Dendritic cell treated with granulocyte-macrophage colony-stimulating factor and Interleukin-4, amounts not matched to agents 40 ng/mL and 50 ng/mL, for 4 days (primary cell): ENCODE measurements around the gene LMO1.

Experiments used
- H3K27ac Mint-ChIP-seq: one replicate; pipeline ENCODE4 v1.8.0; 2022; ENCODE audit warnings: mild to moderate bottlenecking, mixed read lengths
- H3K27me3 Mint-ChIP-seq: one replicate; pipeline ENCODE4 v1.8.0; 2022; ENCODE audit warnings: mild to moderate bottlenecking, mixed read lengths
- H3K36me3 Mint-ChIP-seq: one replicate; pipeline ENCODE4 v1.8.0; 2022; ENCODE audit warnings: low read depth, mixed read lengths
- H3K4me1 Mint-ChIP-seq: one replicate; pipeline ENCODE4 v1.8.0; 2022; ENCODE audit warnings: low read depth, mixed read lengths
- H3K4me3 Mint-ChIP-seq: one replicate; pipeline ENCODE4 v1.8.0; 2022; ENCODE audit warnings: mild to moderate bottlenecking, moderate library complexity, mixed read lengths
- H3K9me3 Mint-ChIP-seq: one replicate; pipeline ENCODE4 v1.8.0; 2022; ENCODE audit warnings: mixed read lengths
- intact Hi-C: fragments of 100-400 bp; cut with micrococcal nuclease; formaldehyde crosslinking; loops from one replicate; pipeline ENCODE4 v1.15.0; 2022

LMO1 gene

DNA sequence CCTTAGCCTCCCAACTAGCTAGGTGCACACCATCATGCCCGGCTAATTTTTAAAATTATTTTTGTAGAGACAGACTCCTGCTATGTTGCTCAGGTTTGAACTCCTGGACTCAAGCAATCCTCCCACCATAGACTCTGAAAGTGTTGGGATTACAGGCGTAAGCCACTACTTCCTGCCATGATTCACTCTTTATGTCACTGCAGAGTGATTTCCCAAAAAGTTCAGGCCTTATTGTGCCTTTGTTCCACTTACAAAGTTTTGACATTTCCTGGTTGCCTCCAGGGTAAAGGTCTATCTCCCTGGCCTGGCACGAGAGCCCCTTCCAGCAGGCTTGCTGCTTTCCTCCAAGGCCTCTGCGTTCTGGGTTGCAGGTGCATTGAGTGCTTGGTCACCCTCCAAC lies 50.3 kb downstream of the LMO1 start:
- Mint-ChIP-seq H3K4me1 (peaks cover 20% of the 10 kb centered on the region), H3K4me3 (no peak overlapping the region), H3K27ac (no peak overlapping the region), H3K27me3 (peaks cover 6% of the 10 kb centered on the region), H3K36me3 (no peaks in the 10 kb centered on the region), H3K9me3 (no peaks in the 10 kb centered on the region)
- intact Hi-C loops, result no loop called here

- intact Hi-C loops, result loop anchor here (1.0 to 5.0 kb wide), 2 partner anchors 17 to 53 kb away; partner anchors contain the start of gene LMO1
- Mint-ChIP-seq H3K27me3 (peaks cover 2% of the 10 kb centered on the region), H3K4me1 (peaks cover 61% of the 10 kb centered on the region), H3K9me3 (no peaks in the 10 kb centered on the region), H3K36me3 (no peaks in the 10 kb centered on the region), H3K27ac (peak overlapping the region; percentile 91), H3K4me3 (no peak overlapping the region)
These were observed 54.4 kb downstream of the LMO1 start for GRCh38 chr11:8209208-8209807.

- peaks cover 70% of the 10 kb centered on the region for H3K4me1 Mint-ChIP-seq
- H3K4me3 Mint-ChIP-seq, result peak overlapping the region; percentile 21
- H3K27me3 Mint-ChIP-seq, result peaks cover 2% of the 10 kb centered on the region
These were observed 56.3 kb downstream of the LMO1 start for GRCh38 chr11:8207080-8208000.

DNA sequence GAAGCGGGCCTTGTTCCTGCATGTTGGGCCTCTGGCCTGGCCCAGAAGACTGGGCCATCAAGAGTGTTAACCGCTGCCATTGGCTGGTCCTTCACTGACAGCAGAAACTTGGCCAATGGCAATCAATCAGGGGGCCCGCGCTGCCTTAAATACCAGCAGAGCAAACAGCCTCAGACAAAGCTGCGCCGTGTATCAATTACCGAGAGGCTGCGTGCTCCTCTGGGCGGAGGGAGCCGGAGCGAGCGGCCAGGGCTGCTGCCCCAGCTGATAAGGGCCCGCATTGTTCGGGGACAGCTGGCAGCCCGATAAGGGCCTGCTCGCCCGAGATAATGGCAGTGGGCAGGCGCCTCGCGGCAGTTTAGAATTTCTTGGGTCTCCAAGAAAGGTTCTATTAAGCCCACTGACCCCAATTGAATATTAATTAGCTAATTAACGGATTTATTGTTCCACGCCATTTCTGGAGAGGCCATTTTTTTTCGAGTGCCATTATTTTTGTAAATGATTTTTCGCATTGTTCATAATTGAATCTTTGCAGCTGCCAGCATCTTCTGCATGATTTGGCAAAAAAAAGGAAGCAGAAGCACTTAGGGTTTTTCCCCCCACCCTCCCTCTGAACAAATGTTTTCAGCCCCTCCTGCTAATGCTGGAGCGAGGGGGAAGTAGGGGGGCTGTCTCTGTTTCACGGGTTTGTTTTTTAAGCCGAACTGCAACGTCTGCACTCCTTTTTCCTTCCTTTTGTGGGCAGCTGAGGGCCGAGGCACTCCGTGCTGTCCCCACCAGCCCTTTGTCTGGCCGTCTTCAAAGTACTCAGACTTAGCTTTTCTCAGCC lies 57.2 kb downstream of the LMO1 start:
- Mint-ChIP-seq H3K4me3 (peak overlapping the region; percentile 21), H3K9me3 (no peaks in the 10 kb centered on the region), H3K27me3 (peaks cover 2% of the 10 kb centered on the region), H3K4me1 (peaks cover 78% of the 10 kb centered on the region), H3K36me3 (no peaks in the 10 kb centered on the region), H3K27ac (peak overlapping the region; percentile 91)
- intact Hi-C loops, result loop anchor here (5.0 kb wide), 1 partner anchor 56 kb away; the partner anchor contains the start of gene LMO1

More at GRCh38 chr11:8207080-8208000, 56.3 kb downstream of the LMO1 start:
- H3K27ac Mint-ChIP-seq, result peak overlapping the region; percentile 91
- intact Hi-C loops, result loop anchor here (5.0 kb wide), 1 partner anchor 55 kb away; the partner anchor contains the start of gene LMO1
- H3K9me3 Mint-ChIP-seq, result no peaks in the 10 kb centered on the region
- no peaks in the 10 kb centered on the region for H3K36me3 Mint-ChIP-seq

DNA sequence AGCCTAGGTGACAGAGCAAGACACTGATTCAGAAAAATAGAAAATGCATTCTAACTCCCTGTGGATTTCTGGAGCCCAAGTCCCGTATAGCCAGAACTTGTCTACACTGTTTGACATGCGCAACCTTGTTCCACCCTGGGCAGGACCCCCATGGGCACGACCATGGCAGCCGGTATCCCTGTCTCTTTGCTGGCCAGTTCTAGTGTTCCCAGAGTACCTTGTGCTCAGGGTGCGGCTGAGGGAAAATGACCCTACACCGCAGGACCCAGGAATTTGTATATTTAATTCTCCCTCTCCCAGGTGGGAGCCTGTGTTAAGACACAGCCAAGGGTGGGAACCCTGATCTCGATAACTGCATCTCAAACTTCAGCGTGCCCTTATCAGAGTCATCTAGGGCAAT lies 58.1 kb downstream of the LMO1 start:
- H3K36me3 Mint-ChIP-seq, result no peaks in the 10 kb centered on the region
- no peaks in the 10 kb centered on the region for H3K9me3 Mint-ChIP-seq
- intact Hi-C loops, result loop anchor here (5.0 kb wide), 1 partner anchor 57 kb away; the partner anchor contains the start of gene LMO1
- H3K27me3 Mint-ChIP-seq, result no peaks in the 10 kb centered on the region
- no peak overlapping the region for H3K4me3 Mint-ChIP-seq
- H3K4me1 Mint-ChIP-seq, result peaks cover 80% of the 10 kb centered on the region
- H3K27ac Mint-ChIP-seq, result peak overlapping the region; percentile 91

GRCh38 chr11:8204596-8204995 lies 59.1 kb downstream of the LMO1 start:
- Mint-ChIP-seq H3K36me3 (no peaks in the 10 kb centered on the region), H3K27me3 (no peaks in the 10 kb centered on the region), H3K27ac (peak overlapping the region; percentile 91), H3K4me1 (peaks cover 83% of the 10 kb centered on the region), H3K4me3 (no peak overlapping the region), H3K9me3 (no peaks in the 10 kb centered on the region)
- intact Hi-C loops, result no loop called here

- H3K36me3 Mint-ChIP-seq, result no peaks in the 10 kb centered on the region
- H3K27ac Mint-ChIP-seq, result peak overlapping the region; percentile 91
- peaks cover 84% of the 10 kb centered on the region for H3K4me1 Mint-ChIP-seq
- no peaks in the 10 kb centered on the region for H3K27me3 Mint-ChIP-seq
- no peak overlapping the region for H3K4me3 Mint-ChIP-seq
- no peaks in the 10 kb centered on the region for H3K9me3 Mint-ChIP-seq
- intact Hi-C loops, result no loop called here
These were observed 59.7 kb downstream of the LMO1 start for GRCh38 chr11:8204025-8204424.

- H3K4me1 Mint-ChIP-seq, result peaks cover 79% of the 10 kb centered on the region
- no peaks in the 10 kb centered on the region for H3K27me3 Mint-ChIP-seq
- H3K27ac Mint-ChIP-seq, result peak overlapping the region; percentile 91
- intact Hi-C loops, result no loop called here
- H3K4me3 Mint-ChIP-seq, result no peak overlapping the region
- H3K36me3 Mint-ChIP-seq, result no peaks in the 10 kb centered on the region
- no peaks in the 10 kb centered on the region for H3K9me3 Mint-ChIP-seq
These were observed 60.3 kb downstream of the LMO1 start for GRCh38 chr11:8203414-8203715.

DNA sequence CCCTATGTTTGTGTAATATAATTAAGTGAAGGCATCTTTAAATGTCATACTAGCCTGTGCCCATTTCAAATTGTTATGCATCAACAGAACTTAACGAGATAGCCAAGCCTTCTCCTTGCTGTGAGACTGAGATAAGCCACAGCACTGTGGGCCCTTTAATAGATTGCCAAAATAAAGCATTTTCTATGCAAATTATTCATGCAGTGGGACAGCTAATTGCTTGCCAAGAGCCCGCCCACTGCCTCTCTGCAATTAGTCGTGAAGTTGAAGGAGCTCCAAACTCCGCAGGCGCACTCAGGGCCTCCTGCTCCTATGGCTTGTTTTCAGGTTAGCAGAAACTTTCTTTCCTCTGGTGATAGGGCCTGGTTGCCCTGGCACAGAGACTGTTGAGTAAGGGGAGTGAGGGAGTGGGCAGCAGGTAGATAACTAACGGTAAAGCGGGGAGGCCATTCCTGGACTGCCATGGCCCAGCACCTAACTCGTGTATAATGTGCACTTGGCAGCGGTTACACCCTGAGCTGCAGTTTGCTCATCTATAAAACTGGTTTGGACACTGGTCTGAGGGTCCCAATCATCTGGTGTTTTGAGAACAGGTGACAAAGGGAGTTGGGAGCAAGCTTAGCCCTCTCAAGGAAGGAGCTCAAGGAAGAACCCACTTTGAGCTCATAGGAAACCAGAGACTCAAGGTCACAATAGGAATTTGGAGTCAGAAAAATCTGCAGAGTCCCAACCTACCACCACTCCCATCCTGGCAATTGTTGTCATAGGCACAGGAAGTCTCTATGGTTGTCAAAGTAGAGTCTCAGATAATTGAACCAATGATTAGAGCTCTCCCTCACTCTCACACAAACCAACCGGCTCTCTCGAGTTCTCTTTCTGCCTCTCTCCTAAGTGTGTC lies 60.9 kb downstream of the LMO1 start:
- H3K27ac Mint-ChIP-seq, result peak overlapping the region; percentile 91
- H3K4me1 Mint-ChIP-seq, result peaks cover 79% of the 10 kb centered on the region
- no peaks in the 10 kb centered on the region for H3K27me3 Mint-ChIP-seq
- no peaks in the 10 kb centered on the region for H3K9me3 Mint-ChIP-seq
- intact Hi-C loops, result no loop called here
- H3K4me3 Mint-ChIP-seq, result no peak overlapping the region
- H3K36me3 Mint-ChIP-seq, result no peaks in the 10 kb centered on the region

- no peaks in the 10 kb centered on the region for H3K36me3 Mint-ChIP-seq
- no peaks in the 10 kb centered on the region for H3K27me3 Mint-ChIP-seq
- H3K9me3 Mint-ChIP-seq, result no peaks in the 10 kb centered on the region
- peaks cover 79% of the 10 kb centered on the region for H3K4me1 Mint-ChIP-seq
- no peak overlapping the region for H3K4me3 Mint-ChIP-seq
- peak overlapping the region; percentile 91 for H3K27ac Mint-ChIP-seq
- intact Hi-C loops, result no loop called here
These were observed 61.9 kb downstream of the LMO1 start for GRCh38 chr11:8201644-8202365.

- intact Hi-C loops, result no loop called here
- Mint-ChIP-seq H3K36me3 (no peaks in the 10 kb centered on the region), H3K9me3 (no peaks in the 10 kb centered on the region), H3K27me3 (no peaks in the 10 kb centered on the region), H3K27ac (peak overlapping the region; percentile 7), H3K4me3 (no peak overlapping the region), H3K4me1 (peaks cover 77% of the 10 kb centered on the region)
These were observed 64.0 kb downstream of the LMO1 start for GRCh38 chr11:8199676-8200075.

DNA sequence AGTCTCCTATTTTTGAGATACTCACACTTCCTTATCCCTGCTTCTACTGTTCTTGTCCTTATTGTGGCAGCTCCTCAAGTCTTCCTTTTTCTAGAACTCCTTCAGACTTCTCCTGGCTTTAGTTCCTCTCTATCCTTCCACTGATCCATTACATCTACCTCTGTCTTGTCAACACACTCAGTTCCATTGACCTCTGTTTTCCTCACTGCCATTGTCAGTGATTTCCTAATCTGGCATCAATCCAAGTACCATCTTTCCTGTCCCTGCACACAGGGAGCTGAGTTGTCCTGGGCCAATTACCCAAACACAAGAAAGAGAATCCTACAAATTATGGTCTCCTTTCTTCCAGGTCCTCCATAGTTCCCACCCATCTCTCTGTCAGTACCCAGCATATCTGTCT lies 66.9 kb downstream of the LMO1 start:
- intact Hi-C loops, result no loop called here
- H3K27ac Mint-ChIP-seq, result peak overlapping the region; percentile 13
- no peaks in the 10 kb centered on the region for H3K36me3 Mint-ChIP-seq
- H3K4me3 Mint-ChIP-seq, result no peak overlapping the region
- H3K9me3 Mint-ChIP-seq, result no peaks in the 10 kb centered on the region
- peaks cover 58% of the 10 kb centered on the region for H3K4me1 Mint-ChIP-seq
- H3K27me3 Mint-ChIP-seq, result no peaks in the 10 kb centered on the region
